OCI-M2 (cell line): Measurements from ENCODE around the gene ARF6.
"Not testable (repeated sequence)": the region's sequence is repeated elsewhere in the genome, so short reads cannot be mapped to it uniquely, and the experiment has no call there.

Experiments
- DNase-seq: peaks from one replicate; lab custom pipeline; 2025; ENCODE audit not compliant: unreplicated experiment; lab: John Stamatoyannopoulos, UW

The ARF6 gene

GRCh38 chr14:49892636-49893308, at the start of gene ARF6:
Gene ARF6, plus strand, starts transcription at chr14:49893082. Its CDS starts 655 bp downstream, at chr14:49893737.
- peak; percentile 83 for DNase-seq

GRCh38 chr14:49849213-49849847, 43.6 kb upstream of the ARF6 start:
- no peak for DNase-seq

DNA sequence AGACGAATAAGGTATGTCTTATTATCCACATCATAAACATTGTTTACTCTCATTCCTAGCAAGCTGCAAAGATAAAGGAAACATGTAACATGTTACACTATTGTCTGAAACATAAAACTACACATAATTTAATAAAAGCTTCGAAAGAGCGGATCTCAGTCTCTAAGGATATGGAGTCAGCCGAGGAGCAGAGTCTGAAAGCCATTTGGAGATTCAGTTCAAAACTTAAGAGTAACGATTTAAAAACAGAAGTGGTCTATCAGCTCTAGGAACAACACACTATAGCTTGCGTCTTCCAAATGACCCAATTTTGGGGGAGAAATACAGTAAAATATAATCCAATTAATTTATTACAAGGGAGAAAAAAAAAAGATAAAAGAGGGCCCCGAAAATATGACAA, 41.1 kb upstream of the ARF6 start:
- no peak for DNase-seq

- DNase-seq = peak; percentile 88
Measured at GRCh38 chr14:49852301-49853157, 40.4 kb upstream of the ARF6 start, which contains the start of gene NEMF. Gene NEMF, minus strand, starts transcription at chr14:49852788. Its CDS starts 35 bp downstream, at chr14:49852753.

- no peak for DNase-seq
Measured at GRCh38 chr14:49853158-49853477, 39.8 kb upstream of the ARF6 start.

- peak; percentile 80 for DNase-seq
Measured at GRCh38 chr14:49853572-49854375, 39.1 kb upstream of the ARF6 start.

DNA sequence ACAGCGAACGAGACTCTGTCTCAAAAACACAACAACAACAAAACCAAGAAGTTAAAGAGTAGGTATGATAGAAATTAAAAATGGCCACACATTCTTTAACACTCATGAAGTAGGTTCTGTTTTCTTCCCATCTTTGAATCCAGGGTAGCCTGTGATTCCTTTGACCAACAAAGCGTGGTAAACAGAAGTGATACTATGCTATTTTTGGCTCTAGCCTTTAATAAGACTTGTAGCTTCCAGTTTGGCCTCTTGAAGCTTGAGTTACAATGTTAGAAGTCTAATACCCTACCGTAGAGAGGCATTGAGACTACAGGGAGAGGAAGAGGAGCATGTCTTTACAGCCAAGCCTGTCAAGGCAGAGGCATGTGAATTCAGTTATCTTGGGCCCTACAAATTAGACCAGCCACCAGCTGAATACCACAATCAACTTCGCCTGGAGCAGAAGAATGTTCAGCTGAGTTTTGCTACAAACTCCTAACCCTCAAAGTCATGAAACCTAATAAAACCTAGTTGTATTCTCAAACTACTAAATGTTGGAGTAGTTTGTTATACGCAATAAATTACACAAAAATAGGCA, 35.4 kb upstream of the ARF6 start:
- DNase-seq = no peak

DNA sequence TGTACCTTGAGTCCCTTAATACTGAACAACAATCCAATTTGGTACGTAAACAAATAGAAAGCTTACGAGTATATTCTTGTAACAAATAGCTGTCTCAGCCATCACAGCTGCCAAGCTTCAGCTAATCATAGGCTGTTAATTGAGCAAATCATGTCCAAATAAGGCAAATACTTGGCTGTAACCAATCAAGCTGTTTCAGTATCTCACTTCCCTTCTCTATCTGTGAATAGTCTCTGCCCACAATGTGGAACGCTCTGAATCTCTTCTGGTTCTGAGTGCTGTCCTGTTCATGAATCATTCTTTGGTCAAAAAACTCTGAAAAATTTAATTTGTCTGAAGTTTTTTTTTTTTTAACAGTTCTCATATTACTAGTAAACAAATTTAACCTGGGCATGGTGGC, 34.5 kb upstream of the ARF6 start:
- DNase-seq = no peak

- no peak for DNase-seq
Measured at GRCh38 chr14:49860988-49861698, 31.7 kb upstream of the ARF6 start.

DNA sequence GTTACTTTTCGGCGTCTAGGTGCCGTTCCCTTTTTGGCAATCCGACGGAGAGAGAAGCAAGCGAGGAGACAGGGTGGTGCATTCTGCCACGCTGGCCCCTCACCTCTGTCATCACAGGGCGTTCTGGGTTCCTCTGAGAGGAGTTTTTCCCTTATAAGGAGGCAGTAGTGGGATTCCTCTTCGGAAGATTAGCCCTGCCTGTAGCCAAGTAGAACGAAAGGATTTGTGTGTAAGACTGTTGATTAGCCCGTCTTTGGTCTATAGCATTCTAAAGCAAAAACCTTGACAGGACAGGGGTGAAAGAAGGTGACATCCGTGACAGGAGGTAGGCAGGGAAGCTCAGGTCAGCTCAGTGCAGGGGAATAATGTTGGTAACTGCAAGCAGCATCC, 31.2 kb upstream of the ARF6 start:
- peak; percentile 92 for DNase-seq

DNA sequence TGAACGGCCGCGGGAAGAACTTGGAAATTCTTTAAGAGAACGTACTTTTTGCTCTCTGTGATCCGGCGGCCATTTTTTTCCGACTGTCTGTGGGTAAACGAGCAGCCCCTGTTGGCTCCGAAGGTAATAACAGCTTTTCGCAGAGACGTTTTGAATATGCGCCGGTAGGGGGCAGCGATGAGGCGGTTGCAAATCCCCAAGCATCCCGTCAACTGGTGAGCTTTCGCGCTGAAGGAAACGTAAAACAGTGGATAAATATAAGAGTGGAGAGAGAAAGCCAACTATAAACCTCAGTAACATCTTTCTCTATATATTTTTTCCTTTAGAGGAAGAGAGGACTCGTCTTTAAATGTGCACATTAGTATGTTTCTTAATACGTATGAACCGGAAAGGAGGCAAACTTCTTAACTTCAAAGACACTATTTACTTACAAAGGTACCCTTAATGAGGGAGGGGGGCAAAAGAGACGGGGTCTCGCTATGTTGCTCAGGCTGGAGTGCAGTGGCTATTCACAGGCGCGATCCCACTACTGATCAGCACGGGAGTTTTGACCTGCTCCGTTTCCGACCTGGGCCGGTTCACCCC, 30.7 kb upstream of the ARF6 start:
- DNase-seq = peak; percentile 92

DNA sequence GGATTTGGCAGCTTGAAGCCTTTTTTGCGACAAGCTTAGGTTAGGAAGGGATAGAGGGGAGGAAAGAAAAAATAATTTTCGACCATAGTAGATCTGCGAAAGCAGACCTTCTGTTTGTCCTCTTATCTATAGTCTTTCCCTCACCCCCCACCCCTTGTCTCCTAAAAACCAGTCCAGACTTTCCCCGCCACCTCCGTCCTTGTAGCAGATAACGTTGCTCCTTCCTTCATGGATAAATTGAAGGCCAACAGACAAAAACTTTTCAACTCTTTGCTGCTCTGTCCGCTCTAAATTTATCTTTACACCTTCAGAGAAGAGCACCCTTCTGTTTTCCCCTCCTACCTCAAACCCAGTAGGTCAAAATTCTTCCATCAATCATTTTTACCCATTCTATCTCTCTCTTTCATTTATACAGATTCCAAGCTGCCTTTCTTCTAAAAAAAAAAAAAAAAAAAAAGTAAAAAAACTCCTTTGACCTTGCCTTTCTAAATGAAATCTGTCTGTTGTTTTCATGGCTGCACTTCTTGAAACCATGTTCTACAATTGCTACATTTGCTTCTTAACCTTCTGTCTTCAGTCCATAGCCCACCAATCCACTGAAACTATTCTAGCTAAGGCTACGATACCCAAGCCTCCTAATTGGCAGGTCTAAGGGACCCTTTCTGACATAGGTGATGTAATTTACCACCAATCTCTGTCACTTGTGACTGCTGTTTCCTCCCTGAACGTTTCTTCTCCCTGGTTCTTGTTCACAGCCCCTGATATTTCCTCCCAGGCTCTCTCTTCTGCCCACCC, 29.2 kb upstream of the ARF6 start:
- DNase-seq = no peak

GRCh38 chr14:49865431-49865859, 27.4 kb upstream of the ARF6 start:
- DNase-seq = peak; percentile 47

GRCh38 chr14:49867831-49868719, 24.8 kb upstream of the ARF6 start:
- DNase-seq = peak; percentile 72

DNA sequence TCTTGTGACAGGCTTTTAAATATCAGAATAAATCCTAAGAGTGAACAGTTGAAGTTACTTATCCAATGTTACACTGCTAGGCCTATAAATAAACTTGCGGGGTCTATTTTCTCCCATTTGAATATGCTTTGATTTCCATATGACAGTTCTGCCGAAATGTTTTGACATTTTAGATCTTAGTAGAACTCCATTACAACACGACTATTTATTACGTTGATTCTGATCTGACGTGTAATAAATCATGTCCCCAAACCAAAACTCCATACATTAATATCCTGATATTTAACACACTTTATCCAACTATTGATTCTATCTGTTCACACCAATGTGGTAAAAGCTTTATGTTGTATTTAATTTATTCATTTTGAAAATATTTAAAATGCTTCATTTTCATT, 24.2 kb upstream of the ARF6 start:
- no peak for DNase-seq

GRCh38 chr14:49870908-49871307, 22.0 kb upstream of the ARF6 start:
- DNase-seq = no peak

GRCh38 chr14:49873548-49873947, 19.3 kb upstream of the ARF6 start:
- not testable (repeated sequence) for DNase-seq

- DNase-seq = no peak
Measured at GRCh38 chr14:49875640-49876198, 17.2 kb upstream of the ARF6 start.
